Measurements from ENCODE around the gene OPRL1.

The OPRL1 gene

DNA sequence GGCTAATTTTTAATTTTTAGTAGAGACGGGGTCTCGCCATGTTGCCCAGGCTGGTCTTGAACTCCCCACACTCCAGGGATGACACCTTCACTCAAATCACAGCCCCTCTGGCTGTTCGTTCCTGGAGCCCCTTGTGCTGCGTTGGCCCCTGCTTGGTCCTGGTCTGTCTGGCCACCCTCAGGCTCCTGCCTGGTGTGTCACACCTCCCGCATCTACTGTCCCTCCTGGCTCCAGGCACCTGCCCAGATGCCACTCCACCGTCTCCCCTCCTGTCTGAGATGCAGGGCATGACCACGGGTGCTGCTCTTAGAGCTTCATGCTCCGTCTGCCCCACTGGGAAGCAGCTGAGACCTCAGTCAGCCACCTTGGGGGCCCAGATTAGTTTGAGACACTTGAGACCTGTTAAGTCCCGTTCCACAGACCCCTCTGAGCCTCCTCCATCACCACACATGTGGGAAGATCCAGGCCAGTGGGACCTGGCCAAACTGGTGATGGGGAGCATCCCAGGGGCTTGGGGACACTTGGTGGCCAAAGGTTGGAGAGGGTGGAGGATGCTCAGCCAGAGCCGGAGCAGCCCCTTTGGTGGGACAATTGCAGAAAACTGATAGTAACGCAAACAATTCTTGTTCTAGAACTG lies 49.4 kb downstream of the OPRL1 start:
- no peaks in the 10 kb centered on the region for H3F3A ChIP-seq (ENCODE audit: insufficient read depth)
- no peaks in the 10 kb centered on the region for H3K9me2 ChIP-seq (replicated peaks; ENCODE audit: insufficient read depth, low read length)
- H3K4me3 ChIP-seq (ENCODE audit: insufficient read depth, low read length, poor library complexity, severe bottlenecking) = no peak overlapping the region
- H3K27ac ChIP-seq (ENCODE audit: low read depth, low read length) = no peak overlapping the region
- H3K4me2 ChIP-seq (ENCODE audit: low read depth, low read length, poor library complexity, severe bottlenecking) = no peak overlapping the region
- no peak overlapping the region for H2AFZ ChIP-seq (ENCODE audit: low read depth, low read length, severe bottlenecking)
- no peaks in the 10 kb centered on the region for H3K27me3 ChIP-seq (ENCODE audit: low read length)
- H4K20me1 ChIP-seq (ENCODE audit: low read depth, low read length) = no peaks in the 10 kb centered on the region
- H3K9me3 ChIP-seq (ENCODE audit: insufficient read depth, low read length) = no peaks in the 10 kb centered on the region
- H3K36me3 ChIP-seq (ENCODE audit: low read length) = no peaks in the 10 kb centered on the region
- no peak overlapping the region for H3K9ac ChIP-seq (ENCODE audit: low read length)
- TF ChIP-seq EZH2phosphoT487 (conservative IDR thresholded peaks at IDR 0.05; ENCODE audit: low read length) = no peak
- TF ChIP-seq, protein P1, sequence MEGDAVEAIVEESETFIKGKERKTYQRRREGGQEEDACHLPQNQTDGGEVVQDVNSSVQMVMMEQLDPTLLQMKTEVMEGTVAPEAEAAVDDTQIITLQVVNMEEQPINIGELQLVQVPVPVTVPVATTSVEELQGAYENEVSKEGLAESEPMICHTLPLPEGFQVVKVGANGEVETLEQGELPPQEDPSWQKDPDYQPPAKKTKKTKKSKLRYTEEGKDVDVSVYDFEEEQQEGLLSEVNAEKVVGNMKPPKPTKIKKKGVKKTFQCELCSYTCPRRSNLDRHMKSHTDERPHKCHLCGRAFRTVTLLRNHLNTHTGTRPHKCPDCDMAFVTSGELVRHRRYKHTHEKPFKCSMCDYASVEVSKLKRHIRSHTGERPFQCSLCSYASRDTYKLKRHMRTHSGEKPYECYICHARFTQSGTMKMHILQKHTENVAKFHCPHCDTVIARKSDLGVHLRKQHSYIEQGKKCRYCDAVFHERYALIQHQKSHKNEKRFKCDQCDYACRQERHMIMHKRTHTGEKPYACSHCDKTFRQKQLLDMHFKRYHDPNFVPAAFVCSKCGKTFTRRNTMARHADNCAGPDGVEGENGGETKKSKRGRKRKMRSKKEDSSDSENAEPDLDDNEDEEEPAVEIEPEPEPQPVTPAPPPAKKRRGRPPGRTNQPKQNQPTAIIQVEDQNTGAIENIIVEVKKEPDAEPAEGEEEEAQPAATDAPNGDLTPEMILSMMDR (IDR thresholded peaks at IDR 0.05; ENCODE audit: insufficient read depth, low read length, poor library complexity, severe bottlenecking) = no peak
- H3K79me2 ChIP-seq (ENCODE audit: insufficient read depth, low read length) = no peaks in the 10 kb centered on the region

DNA sequence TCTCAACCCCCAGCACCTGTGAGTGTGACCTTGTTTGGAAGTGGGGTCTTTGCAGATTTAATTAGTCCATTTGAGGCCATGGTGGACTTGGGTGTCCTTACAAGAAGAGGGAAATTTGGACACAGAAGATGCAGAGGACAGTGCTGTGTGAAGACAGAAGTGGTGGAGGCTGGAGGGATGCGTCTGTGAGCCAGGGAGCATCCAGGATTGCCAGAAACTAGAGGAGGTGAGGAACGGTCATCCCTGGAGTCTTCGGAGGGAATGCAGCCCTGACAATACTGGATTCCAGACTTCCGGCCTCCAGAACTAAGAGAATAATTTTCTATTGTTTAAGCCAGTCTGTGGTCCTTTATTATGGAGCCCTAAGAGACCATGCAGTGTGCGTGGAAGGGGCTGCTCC lies 50.4 kb downstream of the OPRL1 start:
- Histone ChIP-seq H3K9me3 (ENCODE audit: insufficient read depth, low read length) (no peaks in the 10 kb centered on the region), H4K20me1 (ENCODE audit: low read depth, low read length) (no peaks in the 10 kb centered on the region), H3K4me3 (ENCODE audit: insufficient read depth, low read length, poor library complexity, severe bottlenecking) (no peak overlapping the region), H3K4me2 (ENCODE audit: low read depth, low read length, poor library complexity, severe bottlenecking) (no peak overlapping the region), H3K9ac (ENCODE audit: low read length) (no peak overlapping the region), H3F3A (ENCODE audit: insufficient read depth) (no peaks in the 10 kb centered on the region), H3K27me3 (ENCODE audit: low read length) (no peaks in the 10 kb centered on the region), H3K79me2 (ENCODE audit: insufficient read depth, low read length) (no peaks in the 10 kb centered on the region), H3K9me2 (replicated peaks; ENCODE audit: insufficient read depth, low read length) (no peaks in the 10 kb centered on the region), H3K36me3 (ENCODE audit: low read length) (no peaks in the 10 kb centered on the region), H3K27ac (ENCODE audit: low read depth, low read length) (no peak overlapping the region), H2AFZ (ENCODE audit: low read depth, low read length, severe bottlenecking) (no peak overlapping the region)
- TF ChIP-seq EZH2phosphoT487 (conservative IDR thresholded peaks at IDR 0.05; ENCODE audit: low read length) = no peak
- TF ChIP-seq, protein P1 (IDR thresholded peaks at IDR 0.05; ENCODE audit: insufficient read depth, low read length, poor library complexity, severe bottlenecking) = no peak

DNA sequence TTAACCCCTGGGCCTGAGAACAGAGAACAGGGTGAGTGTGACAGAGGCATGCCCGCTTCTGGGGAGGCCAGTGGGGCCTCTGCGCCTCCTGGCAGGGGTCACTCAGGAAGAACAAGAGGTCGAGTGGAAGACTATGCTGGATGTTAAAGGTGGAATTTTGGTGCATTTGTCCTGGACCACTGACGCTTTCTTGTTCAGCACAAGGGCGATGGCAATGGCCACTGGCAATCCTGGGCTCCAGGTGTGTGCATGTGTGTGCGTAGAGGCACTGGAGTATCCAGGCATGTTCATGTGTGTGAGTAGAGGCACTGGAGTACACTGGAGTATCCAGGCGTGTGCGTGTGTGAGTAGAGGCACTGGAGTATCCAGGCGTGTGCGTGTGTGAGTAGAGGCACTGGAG lies 51.0 kb downstream of the OPRL1 start:
- Histone ChIP-seq H3K9me2 (replicated peaks; ENCODE audit: insufficient read depth, low read length) (no peaks in the 10 kb centered on the region), H3K9me3 (ENCODE audit: insufficient read depth, low read length) (no peaks in the 10 kb centered on the region), H3K27ac (ENCODE audit: low read depth, low read length) (no peak overlapping the region), H4K20me1 (ENCODE audit: low read depth, low read length) (no peaks in the 10 kb centered on the region), H3K9ac (ENCODE audit: low read length) (no peak overlapping the region), H3K79me2 (ENCODE audit: insufficient read depth, low read length) (no peaks in the 10 kb centered on the region), H3K27me3 (ENCODE audit: low read length) (no peaks in the 10 kb centered on the region), H3K36me3 (ENCODE audit: low read length) (no peaks in the 10 kb centered on the region), H3K4me3 (ENCODE audit: insufficient read depth, low read length, poor library complexity, severe bottlenecking) (no peak overlapping the region), H3K4me2 (ENCODE audit: low read depth, low read length, poor library complexity, severe bottlenecking) (no peak overlapping the region), H3F3A (ENCODE audit: insufficient read depth) (no peaks in the 10 kb centered on the region), H2AFZ (ENCODE audit: low read depth, low read length, severe bottlenecking) (no peak overlapping the region)
- no peak for TF ChIP-seq EZH2phosphoT487 (conservative IDR thresholded peaks at IDR 0.05; ENCODE audit: low read length)
- TF ChIP-seq, protein P1 (IDR thresholded peaks at IDR 0.05; ENCODE audit: insufficient read depth, low read length, poor library complexity, severe bottlenecking) = no peak
